ENCODE measurements around the gene OR8K5.

The OR8K5 gene

GRCh38 chr11:56140151-56140661 lies 19.9 kb downstream of the OR8K5 start, which contains the start of gene OR8J3:
OR8J3 (minus strand) TSS chr11:56140201; CDS start chr11:56137718, 2,483 bp downstream.
- no peaks in the 10 kb centered on the region for H3K9me3 ChIP-seq

GRCh38 chr11:56122073-56122472 lies 38.0 kb downstream of the OR8K5 start, which contains the start of gene OR8H3:
OR8H3 (plus strand) TSS chr11:56122373; CDS start chr11:56122373, 0 bp downstream.
- no peak for TF ChIP-seq CTCF (IDR thresholded peaks at IDR 0.05; ENCODE audit: low read depth, low read length)
- no peaks in the 10 kb centered on the region for H3K9me3 ChIP-seq
- H3K27me3 ChIP-seq = no peaks in the 10 kb centered on the region
- no peaks in the 10 kb centered on the region for H3K4me1 ChIP-seq
- no peak within 1 kb of the TSS for H3K4me3 ChIP-seq (ENCODE audit: low read depth, low read length)
- no peak for DNase-seq
- H3K36me3 ChIP-seq = no peaks in the 10 kb centered on the region

More at GRCh38 chr11:56140151-56140661, 19.9 kb downstream of the OR8K5 start, which contains the start of gene OR8J3:
- H3K36me3 ChIP-seq = no peaks in the 10 kb centered on the region
- H3K27me3 ChIP-seq = no peaks in the 10 kb centered on the region
- no peak for DNase-seq
- H3K4me1 ChIP-seq = no peaks in the 10 kb centered on the region
- no peak within 1 kb of the TSS for H3K4me3 ChIP-seq (ENCODE audit: low read depth, low read length)
- no peak for TF ChIP-seq CTCF (IDR thresholded peaks at IDR 0.05; ENCODE audit: low read depth, low read length)
